Tibial nerve (tissue), 3 donors: ENCODE results near the gene TFDP2.

Experiments used
- POLR2A ChIP-seq, 2 donors: fragments of 450-650 bp; IDR thresholded peaks; one replicate each; pipeline ENCODE4 v1.6.1; 2017; ENCODE audit warnings: antibody characterized with exemption in 2 of 2, mild to moderate bottlenecking in 2 of 2, moderate library complexity in 2 of 2
- TF ChIP-seq, protein P1 (sequence below), 5 experiments: fragments of 200-600 bp in 3 of 5; fragments of 450-650 bp in 2 of 5; sonication (generic) in 3 of 5; IDR thresholded peaks; one replicate each; pipeline ENCODE4 v1.5.1; 2016 to 2019; ENCODE audit warnings: antibody characterized with exemption in 5 of 5, mild to moderate bottlenecking in 3 of 5, moderate library complexity in 2 of 5

DNA sequence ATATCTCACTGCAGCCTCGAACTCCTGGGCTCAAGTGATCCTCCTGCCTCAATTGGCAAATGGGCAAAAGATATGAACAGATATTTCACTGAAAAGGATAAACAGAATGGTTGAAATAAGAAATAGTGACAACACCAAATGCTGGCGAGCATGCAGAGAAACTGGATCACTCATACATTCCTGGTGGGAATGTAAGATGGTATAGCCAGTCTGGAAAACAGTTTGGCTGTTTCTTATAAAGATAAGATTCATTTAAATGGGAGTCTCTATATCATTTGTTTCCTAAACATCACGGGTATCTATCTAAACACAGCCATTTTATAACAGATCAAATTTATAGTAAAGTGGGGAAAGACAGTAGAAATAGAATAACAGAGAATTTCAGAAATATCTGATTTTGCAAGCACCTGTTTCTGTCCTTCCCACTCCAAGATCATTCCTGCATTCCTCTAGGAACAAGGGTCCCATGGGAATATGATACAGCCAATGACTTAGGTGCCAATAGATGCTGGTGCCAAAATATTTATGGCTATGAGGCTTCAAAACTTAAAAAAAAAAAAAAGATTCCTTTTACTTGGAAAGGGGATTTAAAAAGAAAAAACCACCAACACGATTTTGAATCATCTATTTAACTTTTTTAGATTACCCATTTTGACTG is 9.9 kb upstream of the TFDP2 start:
- TF ChIP-seq POLR2A (IDR thresholded peaks at IDR 0.05), result no peak
- TF ChIP-seq, protein P1, sequence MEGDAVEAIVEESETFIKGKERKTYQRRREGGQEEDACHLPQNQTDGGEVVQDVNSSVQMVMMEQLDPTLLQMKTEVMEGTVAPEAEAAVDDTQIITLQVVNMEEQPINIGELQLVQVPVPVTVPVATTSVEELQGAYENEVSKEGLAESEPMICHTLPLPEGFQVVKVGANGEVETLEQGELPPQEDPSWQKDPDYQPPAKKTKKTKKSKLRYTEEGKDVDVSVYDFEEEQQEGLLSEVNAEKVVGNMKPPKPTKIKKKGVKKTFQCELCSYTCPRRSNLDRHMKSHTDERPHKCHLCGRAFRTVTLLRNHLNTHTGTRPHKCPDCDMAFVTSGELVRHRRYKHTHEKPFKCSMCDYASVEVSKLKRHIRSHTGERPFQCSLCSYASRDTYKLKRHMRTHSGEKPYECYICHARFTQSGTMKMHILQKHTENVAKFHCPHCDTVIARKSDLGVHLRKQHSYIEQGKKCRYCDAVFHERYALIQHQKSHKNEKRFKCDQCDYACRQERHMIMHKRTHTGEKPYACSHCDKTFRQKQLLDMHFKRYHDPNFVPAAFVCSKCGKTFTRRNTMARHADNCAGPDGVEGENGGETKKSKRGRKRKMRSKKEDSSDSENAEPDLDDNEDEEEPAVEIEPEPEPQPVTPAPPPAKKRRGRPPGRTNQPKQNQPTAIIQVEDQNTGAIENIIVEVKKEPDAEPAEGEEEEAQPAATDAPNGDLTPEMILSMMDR (IDR thresholded peaks at IDR 0.05), result no peak
